ENCODE data around the gene PCLO.
"Not testable (repeated sequence)": the region's sequence is repeated elsewhere in the genome, so short reads cannot be mapped to it uniquely, and the experiment has no call there.

Gene PCLO

GRCh38 chr7:82964150-82964882, 198.4 kb downstream of the PCLO start:
- DNase-seq (ENCODE audit: low spot score), result no peak

- DNase-seq (ENCODE audit: low spot score), result no peak
Observed at GRCh38 chr7:82961240-82961639, 201.4 kb downstream of the PCLO start.

DNA sequence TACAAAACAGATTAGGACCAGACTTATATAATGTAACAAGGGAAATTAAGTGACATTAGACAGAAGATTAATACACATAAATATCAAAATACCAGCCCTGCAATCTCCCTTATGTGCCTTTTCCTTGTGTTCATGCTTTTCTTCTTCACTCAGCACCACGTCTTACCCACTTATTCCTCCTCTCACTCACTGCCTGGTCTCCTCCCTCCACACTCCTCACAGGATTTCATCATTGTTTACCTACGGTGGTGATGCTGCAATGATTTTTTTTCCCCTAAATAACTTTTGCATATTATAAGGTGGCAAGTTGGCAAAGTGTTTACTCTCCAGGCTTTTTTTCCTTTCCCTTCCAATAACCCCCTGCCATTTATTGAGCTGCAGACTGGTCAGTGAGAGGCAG, 203.2 kb downstream of the PCLO start:
- no peak for DNase-seq (ENCODE audit: low spot score)

GRCh38 chr7:82957521-82957920, 205.2 kb downstream of the PCLO start:
- no peak for DNase-seq (ENCODE audit: low spot score)

GRCh38 chr7:82953324-82954027, 209.2 kb downstream of the PCLO start:
- DNase-seq (ENCODE audit: low spot score), result no peak

DNA sequence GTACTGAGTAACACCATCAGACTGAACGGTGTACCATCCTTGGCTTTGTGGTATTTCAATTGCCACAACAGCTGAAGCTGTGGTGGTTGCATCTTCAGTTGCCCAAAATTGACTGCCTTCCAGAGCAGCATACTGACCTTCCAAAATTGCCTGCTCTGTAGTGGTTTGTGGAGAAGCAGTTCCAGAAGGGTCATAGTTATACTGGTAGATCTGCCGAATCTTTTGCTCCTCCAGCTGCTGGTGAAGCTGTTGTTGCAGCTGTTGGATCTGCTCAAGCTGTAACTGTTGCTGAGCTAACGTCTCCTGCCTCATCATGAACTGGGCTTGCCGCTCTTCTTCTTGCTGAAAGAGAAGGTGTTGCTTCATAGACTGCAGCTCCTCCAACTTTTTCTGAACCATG, 212.2 kb downstream of the PCLO start:
- DNase-seq (ENCODE audit: low spot score), result no peak

GRCh38 chr7:82945480-82945879, 217.2 kb downstream of the PCLO start:
- no peak for DNase-seq (ENCODE audit: low spot score)

DNA sequence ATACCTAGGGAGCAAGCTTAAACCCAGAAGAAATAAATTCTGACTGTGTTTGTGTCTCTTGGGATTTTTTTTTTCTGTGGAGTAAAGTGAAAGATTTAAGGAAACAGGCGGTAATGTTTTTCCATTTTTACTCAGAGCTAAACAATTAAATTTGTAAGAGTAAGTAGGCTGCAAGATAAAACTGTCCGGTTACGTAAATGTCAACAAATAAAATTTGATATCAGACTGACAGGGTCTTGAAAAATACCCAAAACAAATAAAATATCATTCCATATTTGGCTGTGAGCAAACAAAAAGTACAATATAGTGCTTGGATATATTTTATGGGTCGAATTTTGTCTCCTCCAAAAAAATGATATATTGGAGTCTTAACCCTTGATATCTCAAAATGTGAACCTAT, 217.6 kb downstream of the PCLO start:
- DNase-seq (ENCODE audit: low spot score), result no peak

GRCh38 chr7:82932516-82932915, 230.2 kb downstream of the PCLO start:
- DNase-seq (ENCODE audit: low spot score), result no peak

- DNase-seq (ENCODE audit: low spot score), result no peak
Observed at GRCh38 chr7:82926477-82926876, 236.2 kb downstream of the PCLO start.

DNA sequence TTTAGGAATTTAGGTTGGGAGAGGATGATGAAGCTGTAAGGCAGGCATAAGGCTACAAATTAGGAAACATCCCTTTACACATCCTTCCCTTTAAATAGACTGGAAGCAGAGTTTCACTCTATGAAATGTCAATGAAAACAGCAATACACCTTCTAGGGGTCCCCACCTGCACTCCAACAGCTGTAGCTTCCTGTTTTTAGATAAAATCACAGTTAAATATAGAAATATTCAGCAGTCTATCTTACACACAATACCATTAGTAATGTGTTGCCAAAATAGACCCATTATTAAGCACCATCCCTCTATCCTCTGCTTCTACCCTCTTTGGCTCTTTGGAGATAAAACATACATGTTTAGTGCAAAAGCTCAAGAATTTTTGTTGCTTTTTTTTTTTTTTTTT, 237.4 kb downstream of the PCLO start:
- no peak for DNase-seq (ENCODE audit: low spot score)

DNA sequence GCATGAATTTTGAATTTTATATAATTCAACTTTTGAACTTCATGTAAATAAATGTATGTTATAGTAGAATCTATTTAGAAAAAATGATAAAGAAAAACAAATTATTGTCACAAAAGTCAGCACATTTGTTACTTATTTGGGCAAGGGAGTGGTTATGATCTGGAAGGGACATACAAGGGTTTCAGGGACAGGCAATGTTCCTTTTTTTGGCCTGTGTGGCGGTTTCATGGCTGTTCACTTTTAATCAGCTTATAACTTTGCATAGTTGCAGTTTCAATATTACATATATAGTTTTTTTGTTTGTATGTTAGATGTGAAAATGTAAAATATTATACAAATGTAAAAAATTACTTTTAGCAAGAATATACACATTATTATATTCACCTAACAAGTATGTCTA, 256.2 kb downstream of the PCLO start:
- DNase-seq (ENCODE audit: low spot score), result no peak

DNA sequence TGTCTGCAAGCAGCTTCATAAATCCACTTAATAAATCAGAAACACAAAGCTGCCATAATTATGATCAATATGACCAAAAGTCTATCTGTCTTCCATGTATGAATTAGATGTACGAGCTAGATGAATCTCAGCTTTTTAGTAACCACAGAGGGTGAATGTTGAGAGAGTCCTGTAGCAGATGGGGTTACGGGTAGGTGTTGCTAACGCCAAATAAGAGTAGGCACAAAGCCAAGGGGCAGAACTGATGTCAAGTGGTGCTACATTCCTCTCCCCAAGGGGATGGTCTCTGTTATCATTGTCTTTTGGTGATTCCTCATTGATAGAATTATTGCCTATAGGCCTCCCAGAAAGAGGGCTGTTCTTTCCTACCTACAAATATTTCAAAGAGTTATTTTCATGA, 257.8 kb downstream of the PCLO start:
- no peak for DNase-seq (ENCODE audit: low spot score)

- not testable (repeated sequence) for DNase-seq (ENCODE audit: low spot score)
Observed at GRCh38 chr7:82901098-82901497, 261.6 kb downstream of the PCLO start.

DNA sequence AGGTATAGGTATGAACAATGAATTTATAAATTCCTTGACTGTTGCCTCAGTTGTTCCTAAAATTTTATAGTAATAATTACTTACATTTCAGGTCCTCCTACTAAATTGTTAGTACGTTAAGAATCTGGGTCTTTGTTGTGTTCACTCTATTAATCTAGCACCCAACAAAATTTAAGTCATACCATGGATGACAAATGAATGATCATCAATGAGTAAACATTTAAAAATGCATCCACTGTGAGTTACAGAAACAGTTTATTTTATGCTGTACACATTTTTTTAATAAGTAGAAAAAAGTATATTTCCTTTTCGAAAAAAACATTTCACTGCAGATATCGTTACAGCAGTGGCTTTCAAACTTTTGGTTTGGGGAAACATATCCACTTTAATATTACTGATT, 265.2 kb downstream of the PCLO start:
- DNase-seq (ENCODE audit: low spot score), result no peak

GRCh38 chr7:82894341-82894740, 268.3 kb downstream of the PCLO start:
- not testable (repeated sequence) for DNase-seq (ENCODE audit: low spot score)

DNA sequence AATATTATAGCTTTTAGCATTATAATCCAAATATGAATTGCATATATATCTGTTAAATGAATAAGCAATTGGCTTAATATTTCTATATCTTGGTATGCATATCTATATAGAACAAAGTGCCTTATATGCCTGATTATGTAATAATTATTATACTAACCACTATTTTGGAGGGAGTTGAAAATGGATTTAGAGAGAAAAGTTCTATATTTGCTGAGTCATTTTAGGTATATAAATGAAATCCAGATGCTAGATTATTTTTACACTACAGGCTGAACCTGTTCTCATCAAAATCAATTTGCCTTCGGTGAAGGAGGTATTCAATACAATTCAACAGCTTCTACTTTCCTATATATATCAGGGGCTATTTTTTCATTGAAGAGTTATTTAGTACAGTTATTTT, 276.4 kb downstream of the PCLO start:
- no peak for DNase-seq (ENCODE audit: low spot score)

DNA sequence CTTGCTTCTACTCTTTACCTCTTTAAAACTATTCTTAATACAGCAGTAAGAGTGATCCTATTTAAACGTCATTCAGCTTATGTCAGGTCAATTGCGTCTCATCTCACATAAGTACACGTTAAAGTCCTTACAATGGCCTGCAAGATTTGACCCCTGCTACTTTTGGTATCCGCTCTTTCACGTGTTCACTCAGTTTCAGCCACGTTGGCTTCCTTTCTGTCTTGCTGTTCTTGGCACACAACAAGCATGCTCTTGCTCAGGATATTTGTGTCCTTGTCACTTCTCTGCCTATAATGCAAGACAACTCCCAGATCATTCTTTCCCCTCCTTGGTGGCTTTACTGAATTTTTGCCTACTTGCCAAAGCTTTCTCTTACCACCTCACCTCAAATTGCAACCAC, 296.8 kb downstream of the PCLO start:
- no peak for DNase-seq (ENCODE audit: low spot score)

DNA sequence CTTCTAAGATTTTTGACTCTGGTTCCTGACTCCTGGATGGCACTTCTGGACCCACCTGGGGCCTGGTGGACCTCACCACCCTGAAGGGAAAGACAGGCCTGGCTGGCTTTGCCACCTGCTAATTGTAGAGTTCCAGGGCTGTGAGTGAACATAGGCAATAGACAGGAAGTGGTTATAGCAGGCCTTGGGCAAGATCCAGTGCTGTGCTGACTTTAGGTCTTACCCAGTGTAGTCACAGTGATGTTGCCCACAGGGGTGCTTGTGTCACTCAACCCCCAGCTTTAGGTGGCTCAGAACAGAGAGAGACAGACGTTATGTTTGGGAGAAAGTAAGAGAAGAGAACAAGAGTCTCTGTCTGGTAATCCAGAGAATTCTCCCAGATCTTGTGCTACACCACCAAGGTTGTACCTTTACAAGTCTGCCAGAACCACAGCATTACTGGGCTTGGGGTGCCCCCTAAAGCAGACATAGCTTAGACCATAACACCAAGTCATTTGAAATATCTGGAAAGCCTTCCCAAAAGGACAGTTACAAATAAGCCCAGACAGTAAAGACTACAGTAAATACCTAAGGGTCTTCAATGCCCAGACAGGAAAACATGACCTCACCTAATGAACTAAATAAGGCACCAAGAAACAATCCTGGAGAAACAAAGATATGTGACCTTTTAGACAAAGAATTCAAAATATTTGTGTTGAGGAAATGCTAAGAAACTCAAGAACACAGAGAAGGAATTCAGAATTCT, 303.4 kb downstream of the PCLO start:
- no peak for DNase-seq (ENCODE audit: low spot score)

DNA sequence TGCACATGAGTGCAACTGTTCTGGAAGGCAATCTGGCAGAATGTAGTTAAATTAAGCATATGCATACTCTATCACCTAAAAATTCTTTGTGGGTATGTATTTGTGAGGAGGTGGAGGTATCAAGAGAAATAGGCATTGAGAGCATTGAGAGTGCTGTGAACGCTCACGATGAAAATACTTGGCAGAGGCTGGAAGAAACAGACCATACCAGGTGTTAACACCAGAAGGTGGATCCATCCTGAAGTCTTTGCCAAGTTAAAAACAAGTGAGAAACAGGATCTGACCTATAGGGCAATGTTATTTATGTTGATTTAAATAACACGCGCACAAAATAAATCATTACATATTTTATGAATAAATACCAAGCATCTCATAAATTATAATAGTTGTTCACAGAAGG, 311.6 kb downstream of the PCLO start:
- DNase-seq (ENCODE audit: low spot score), result no peak

GRCh38 chr7:82841828-82842227, 320.9 kb downstream of the PCLO start:
- no peak for DNase-seq (ENCODE audit: low spot score)

DNA sequence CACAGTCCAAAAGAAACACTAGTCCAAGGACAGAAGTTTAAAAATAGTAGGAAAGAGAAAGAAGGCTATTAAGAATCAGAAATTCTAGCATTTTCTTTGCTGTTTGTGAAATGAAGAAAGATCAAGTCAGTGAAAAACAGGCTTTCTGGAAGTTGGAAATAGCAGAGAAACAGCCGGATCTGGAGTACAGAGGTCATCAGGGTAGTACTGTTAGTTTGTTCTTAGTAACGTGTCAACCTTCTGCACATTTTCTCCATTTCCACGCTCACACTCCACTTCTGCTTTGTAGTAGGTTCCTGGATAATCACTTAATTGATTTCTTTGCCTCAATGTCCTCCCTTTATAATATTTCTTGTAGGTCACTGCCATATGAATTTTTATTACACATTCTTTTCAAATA, 322.6 kb downstream of the PCLO start:
- no peak for DNase-seq (ENCODE audit: low spot score)

DNA sequence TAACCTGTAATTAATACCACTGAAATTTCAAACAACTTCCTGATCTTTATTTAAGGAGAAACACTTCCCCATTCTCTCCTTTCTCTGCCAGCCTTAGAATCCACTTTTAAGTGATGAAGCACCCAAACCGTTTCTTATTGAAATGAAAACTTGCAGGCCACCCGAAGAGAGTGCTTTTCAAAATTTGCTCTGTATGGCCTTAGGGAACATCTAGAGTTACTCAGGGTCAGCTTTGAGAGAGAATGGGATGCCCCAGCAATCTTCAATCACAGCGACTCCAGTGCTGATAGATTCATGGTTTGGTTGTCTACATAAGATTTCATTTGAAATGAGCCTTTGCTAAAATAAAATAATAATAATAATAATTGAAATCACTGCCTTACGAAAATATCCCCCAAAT, 323.1 kb downstream of the PCLO start:
- DNase-seq (ENCODE audit: low spot score), result no peak

Measured in SK-N-DZ (cell line).